Gastrocnemius medialis (tissue), 4 donors: ENCODE measurements around the gene DCLRE1C. TPM values are rescaled to one million over a fixed set of nuclear protein-coding genes. Genes with fewer than 3 reads are reported as not detected.
"Not testable (repeated sequence)": the region's sequence is repeated elsewhere in the genome, so short reads cannot be mapped to it uniquely, and the experiment has no call there.

Experiments used
- ATAC-seq, 2 donors: fragments of 150-250 bp; one replicate each; pipeline ENCODE4 v1.9.1; 2016
- DNase-seq, 2 donors: peaks; one replicate each; pipeline ENCODE4 v3.0.0-alpha.2; 2019
- H3K27ac ChIP-seq, 4 donors: fragments of 200-600 bp; sonication (generic); 1 replicate in 1 of 4; 2 replicates in 3 of 4; pipeline ENCODE4 v1.5.1; 2016 to 2018; ENCODE audit warnings: mild to moderate bottlenecking in 2 of 4, moderate library complexity in 1 of 4
- H3K27me3 ChIP-seq, 3 donors: fragments of 200-600 bp; sonication (generic) in 2 of 3; 1 replicate in 1 of 3; 2 replicates in 2 of 3; pipeline versions ENCODE4 v1.5.1 to v1.6.0; 2016 to 2019; ENCODE audit warnings: mild to moderate bottlenecking in 1 of 3, moderate library complexity in 1 of 3
- H3K36me3 ChIP-seq, 2 donors: fragments of 200-600 bp; sonication (generic) in 1 of 2; one replicate each; pipeline ENCODE4 v1.5.1; 2017 to 2018
- H3K4me1 ChIP-seq, 2 donors: fragments of 200-600 bp; sonication (generic) in 1 of 2; one replicate each; pipeline ENCODE4 v1.5.1; 2016 to 2017; ENCODE audit warnings: mild to moderate bottlenecking in 2 of 2
- H3K4me3 ChIP-seq, 4 donors: fragments of 200-600 bp; sonication (generic) in 3 of 4; 1 replicate in 1 of 4; 2 replicates in 3 of 4; pipeline ENCODE4 v1.5.1; 2016 to 2019; ENCODE audit warnings: mild to moderate bottlenecking in 2 of 4
- H3K9me3 ChIP-seq, 3 donors: fragments of 200-600 bp; sonication (generic) in 2 of 3; 1 replicate in 1 of 3; 2 replicates in 2 of 3; pipeline ENCODE4 v1.5.1; 2016 to 2019
- CTCF ChIP-seq, 5 experiments: fragments of 450-650 bp in 3 of 5; fragments of 200-600 bp in 2 of 5; sonication (generic) in 2 of 5; IDR thresholded peaks in 4 of 5; conservative IDR thresholded peaks in 1 of 5; 1 replicate in 4 of 5; 2 replicates in 1 of 5; pipeline ENCODE4 v1.5.1; 2016 to 2019; ENCODE audit warnings: antibody characterized with exemption in 5 of 5, mild to moderate bottlenecking in 3 of 5, moderate library complexity in 3 of 5
- POLR2A ChIP-seq, 2 donors: fragments of 450-650 bp; IDR thresholded peaks; one replicate each; pipeline ENCODE4 v1.6.1; 2017; ENCODE audit warnings: antibody characterized with exemption in 2 of 2, mild to moderate bottlenecking in 2 of 2, moderate library complexity in 2 of 2
- in situ Hi-C, 4 donors: fragments of 200-750 bp; cut with MboI; loops; one replicate each; pipeline versions ENCODE4 v1.15.0 to v1.8.0; 2017; ENCODE audit warnings: low sequenced_read_pairs in 4 of 4
- intact Hi-C: fragments of 100-400 bp; cut with DNase I; formaldehyde crosslinking; loops from one replicate; pipeline ENCODE4 v1.15.1; 2023; ENCODE audit warnings: low total_unique reads
- total RNA-seq, 4 donors: library from RNA; depleted of rRNA; stranded (reverse); fragments of >200 nt; gene quantifications; one replicate each; pipeline versions ENCODE4 v1.1.0 to v1.2.3, GENCODE V29; 2016

The DCLRE1C gene
- total RNA-seq, 4 donors from 2014 or later: 3.0 to 3.6 (median 3.3) TPM

- Histone ChIP-seq H3K4me1 (no peaks in the 10 kb centered on the region), H3K27ac (no peak overlapping the region), H3K4me3 (no peak overlapping the region), H3K27me3 (no peaks in the 10 kb centered on the region), H3K9me3 (no peaks in the 10 kb centered on the region), H3K36me3 (no peaks in the 10 kb centered on the region)
- intact Hi-C loops: no loop called here
- in situ Hi-C loops: no loop called here
- no peak for TF ChIP-seq CTCF (IDR thresholded peaks at IDR 0.05 in 4 of 5, conservative IDR thresholded peaks at IDR 0.05 in 1 of 5)
- no peak for TF ChIP-seq POLR2A (IDR thresholded peaks at IDR 0.05)
- DNase-seq (no peak), ATAC-seq (no peak)
Measured at GRCh38 chr10:14982744-14983143, 28.8 kb upstream of the DCLRE1C start.

- in situ Hi-C loops: no loop called here
- peaks cover 0 to 5% (median 0%) of the 10 kb centered on the region in 3 donors for H3K27me3 ChIP-seq
- DNase-seq (no peak), ATAC-seq (no peak)
- H3K4me1 ChIP-seq: no peaks in the 10 kb centered on the region
- TF ChIP-seq CTCF (IDR thresholded peaks at IDR 0.05 in 4 of 5, conservative IDR thresholded peaks at IDR 0.05 in 1 of 5) (no peak), POLR2A (IDR thresholded peaks at IDR 0.05) (no peak)
- H3K27ac ChIP-seq: no peak overlapping the region
- no peak overlapping the region for H3K4me3 ChIP-seq
- H3K36me3 ChIP-seq: no peaks in the 10 kb centered on the region
- intact Hi-C loops: loop anchor here (10.0 kb wide), 1 partner anchor 481 kb away; no protein-coding TSS in a partner anchor
- no peaks in the 10 kb centered on the region for H3K9me3 ChIP-seq
Measured at GRCh38 chr10:14975672-14976273, 21.9 kb upstream of the DCLRE1C start.

GRCh38 chr10:14974153-14974998, 20.5 kb upstream of the DCLRE1C start:
- intact Hi-C loops (loop anchor here (10.0 kb wide), 1 partner anchor 480 kb away; no protein-coding TSS in a partner anchor), in situ Hi-C loops (loop anchor here in 1 of 4 donors (25.0 kb wide), 1 partner anchor 137 kb away; the partner anchor contains the start of genes CDNF, HSPA14 and MSANTD7)
- not testable (repeated sequence) for H3K4me3 ChIP-seq, H3K27ac ChIP-seq, ATAC-seq, DNase-seq, H3K27me3 ChIP-seq, H3K36me3 ChIP-seq, H3K4me1 ChIP-seq, H3K9me3 ChIP-seq

GRCh38 chr10:14971867-14972448, 18.1 kb upstream of the DCLRE1C start:
- no peak for DNase-seq
- intact Hi-C loops (loop anchor here (10.0 kb wide), 1 partner anchor 477 kb away; no protein-coding TSS in a partner anchor), in situ Hi-C loops (loop anchor here in 1 of 4 donors (25.0 kb wide), 1 partner anchor 135 kb away; the partner anchor contains the start of genes CDNF, HSPA14 and MSANTD7)
- Histone ChIP-seq H3K4me3 (no peak overlapping the region), H3K9me3 (no peaks in the 10 kb centered on the region), H3K27me3 (peaks cover 0 to 5% (median 3%) of the 10 kb centered on the region in 3 donors), H3K36me3 (no peaks in the 10 kb centered on the region), H3K27ac (no peak overlapping the region), H3K4me1 (no peaks in the 10 kb centered on the region)
- no peak for ATAC-seq
- TF ChIP-seq POLR2A (IDR thresholded peaks at IDR 0.05) (no peak), CTCF (IDR thresholded peaks at IDR 0.05 in 4 of 5, conservative IDR thresholded peaks at IDR 0.05 in 1 of 5) (peak in 3 of 5 experiments; percentile 15 to 61 (median 27))
